Measurements from ENCODE around the gene GNB1L. TPM values are rescaled to one million over a fixed set of nuclear protein-coding genes. Genes with fewer than 3 reads are reported as not detected.

The GNB1L gene
- polyA plus RNA-seq, 3 donors: 3.4 to 6.0 (median 4.8) TPM

DNA sequence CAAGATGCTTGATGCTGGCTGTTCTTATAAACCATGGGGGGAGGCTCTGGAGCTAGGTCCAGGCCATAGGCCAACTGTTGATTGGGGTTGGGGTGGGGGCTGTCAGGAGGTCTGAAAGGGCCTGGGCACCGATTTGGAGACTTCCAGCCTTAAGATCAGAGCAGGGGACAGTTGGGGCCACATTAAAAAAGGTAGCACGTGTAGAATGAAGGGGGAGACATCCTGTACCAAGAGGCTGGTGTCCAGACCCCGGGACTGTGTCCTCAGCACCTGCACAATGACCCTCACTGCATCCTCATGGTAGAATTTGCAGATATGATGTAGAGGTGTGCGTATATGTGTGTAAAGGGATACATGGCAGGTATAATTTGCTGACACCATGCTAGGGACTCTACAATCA is 106.5 kb downstream of the GNB1L start:
- Histone ChIP-seq H3K79me2 (ENCODE audit: insufficient read depth, low read length) (no peaks in the 10 kb centered on the region), H3K36me3 (replicated peaks in 1 of 2; ENCODE audit: control insufficient read depth in 1 of 2, insufficient read depth in 2 of 2, low read length in 2 of 2) (no peaks in the 10 kb centered on the region), H3K27me3 (ENCODE audit: control insufficient read depth in 2 of 2, insufficient read depth in 2 of 2, low read length in 2 of 2) (peaks cover 0 to 19% of the 10 kb centered on the region in 2 donors), H3K4me1 (ENCODE audit: control insufficient read depth in 1 of 2, insufficient read depth in 2 of 2, low read length in 2 of 2) (no peaks in the 10 kb centered on the region), H3K27ac (ENCODE audit: low read depth in 1 of 2, low read length in 2 of 2) (no peak overlapping the region), H3K9me3 (replicated peaks in 1 of 2; ENCODE audit: control insufficient read depth in 1 of 2, insufficient read depth in 1 of 2, low read length in 2 of 2) (no peaks in the 10 kb centered on the region), H3K4me3 (replicated peaks in 1 of 3; ENCODE audit: low read depth in 2 of 3, low read length in 3 of 3) (no peak overlapping the region), H3K9ac (ENCODE audit: insufficient read depth, low read length, poor library complexity, severe bottlenecking) (no peak overlapping the region), H4K20me1 (ENCODE audit: insufficient read depth, low read length) (no peaks in the 10 kb centered on the region), H3K4me2 (replicated peaks; ENCODE audit: extremely low read depth, low read length, poor library complexity, severe bottlenecking) (no peak overlapping the region), H2AFZ (ENCODE audit: insufficient read depth, low read depth, low read length, poor library complexity, severe bottlenecking) (no peak overlapping the region)
- no peak for TF ChIP-seq CTCF (IDR thresholded peaks at IDR 0.05)
- DNase-seq: no peak
- H3K36me3 Mint-ChIP-seq: no peaks in the 10 kb centered on the region
- no peaks in the 10 kb centered on the region for H3K4me1 Mint-ChIP-seq
- H3K27me3 Mint-ChIP-seq (ENCODE audit: low read depth in 3 of 3): peaks cover 6 to 37% (median 15%) of the 10 kb centered on the region in 3 donors
- WGBS (ENCODE audit: insufficient coverage): 86% methylated on average over 1 of the region's 4 CpGs
- H3K27ac Mint-ChIP-seq: no peak overlapping the region
- H3K4me3 Mint-ChIP-seq: no peak overlapping the region
- intact Hi-C loops (cut with micrococcal nuclease): no loop called here
- H3K9me3 Mint-ChIP-seq: peaks cover 0 to 1% (median 0%) of the 10 kb centered on the region in 7 donors

DNA sequence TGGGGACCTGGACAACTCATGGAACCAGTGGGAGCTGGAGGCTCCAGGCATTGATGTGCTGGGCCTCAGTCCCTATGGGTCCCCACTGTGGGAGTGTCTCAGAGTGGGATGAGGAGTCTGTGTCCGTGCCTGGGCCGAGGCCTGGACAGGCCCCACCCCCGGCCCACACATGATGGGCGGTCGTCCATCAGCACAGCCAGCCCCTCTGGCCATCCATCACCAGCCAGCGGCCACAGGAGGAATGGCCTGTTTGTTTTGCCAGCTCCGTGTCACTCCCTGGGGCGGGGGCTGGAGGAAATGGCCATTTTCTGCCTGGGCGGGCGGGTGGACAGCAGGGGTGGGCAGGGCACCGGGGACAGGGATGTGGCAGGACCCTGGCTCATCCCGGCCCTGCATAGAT is 107.1 kb downstream of the GNB1L start:
- Mint-ChIP-seq H3K27ac (no peak overlapping the region), H3K36me3 (no peaks in the 10 kb centered on the region), H3K27me3 (ENCODE audit: low read depth in 3 of 3) (peaks cover 4 to 31% (median 11%) of the 10 kb centered on the region in 3 donors), H3K4me1 (no peaks in the 10 kb centered on the region), H3K9me3 (peaks cover 0 to 1% (median 0%) of the 10 kb centered on the region in 7 donors), H3K4me3 (no peak overlapping the region)
- DNase-seq: no peak
- Histone ChIP-seq H3K4me1 (ENCODE audit: control insufficient read depth in 1 of 2, insufficient read depth in 2 of 2, low read length in 2 of 2) (no peaks in the 10 kb centered on the region), H2AFZ (ENCODE audit: insufficient read depth, low read depth, low read length, poor library complexity, severe bottlenecking) (no peak overlapping the region), H4K20me1 (ENCODE audit: insufficient read depth, low read length) (no peaks in the 10 kb centered on the region), H3K9me3 (replicated peaks in 1 of 2; ENCODE audit: control insufficient read depth in 1 of 2, insufficient read depth in 1 of 2, low read length in 2 of 2) (no peaks in the 10 kb centered on the region), H3K4me2 (replicated peaks; ENCODE audit: extremely low read depth, low read length, poor library complexity, severe bottlenecking) (no peak overlapping the region), H3K79me2 (ENCODE audit: insufficient read depth, low read length) (no peaks in the 10 kb centered on the region), H3K27me3 (ENCODE audit: control insufficient read depth in 2 of 2, insufficient read depth in 2 of 2, low read length in 2 of 2) (peaks cover 0 to 13% of the 10 kb centered on the region in 2 donors), H3K27ac (ENCODE audit: low read depth in 1 of 2, low read length in 2 of 2) (no peak overlapping the region), H3K36me3 (replicated peaks in 1 of 2; ENCODE audit: control insufficient read depth in 1 of 2, insufficient read depth in 2 of 2, low read length in 2 of 2) (no peaks in the 10 kb centered on the region), H3K9ac (ENCODE audit: insufficient read depth, low read length, poor library complexity, severe bottlenecking) (no peak overlapping the region), H3K4me3 (replicated peaks in 1 of 3; ENCODE audit: low read depth in 2 of 3, low read length in 3 of 3) (no peak overlapping the region)
- TF ChIP-seq CTCF (IDR thresholded peaks at IDR 0.05): no peak
- intact Hi-C loops (cut with micrococcal nuclease): no loop called here
- WGBS (ENCODE audit: insufficient coverage): 98% methylated on average over 8 of the region's 12 CpGs
